ENCODE results near the gene KIAA0825.
"Not testable (repeated sequence)": the region's sequence is repeated elsewhere in the genome, so short reads cannot be mapped to it uniquely, and the experiment has no call there.

Gene KIAA0825

GRCh38 chr5:94157704-94158539 is 460.5 kb downstream of the KIAA0825 start:
- no peak for DNase-seq

- DNase-seq, result no peak
Measured at GRCh38 chr5:94154672-94155071, 463.7 kb downstream of the KIAA0825 start.

GRCh38 chr5:94153736-94154450 is 464.5 kb downstream of the KIAA0825 start:
- DNase-seq, result no peak

GRCh38 chr5:94143621-94144020 is 474.8 kb downstream of the KIAA0825 start:
- not testable (repeated sequence) for DNase-seq

GRCh38 chr5:94140300-94140699 is 478.1 kb downstream of the KIAA0825 start:
- no peak for DNase-seq

- no peak for DNase-seq
Measured at GRCh38 chr5:94130077-94130476, 488.3 kb downstream of the KIAA0825 start.

- no peak for DNase-seq
Measured at GRCh38 chr5:94125107-94125506, 493.3 kb downstream of the KIAA0825 start.

- not testable (repeated sequence) for DNase-seq
Measured at GRCh38 chr5:94116317-94116716, 502.1 kb downstream of the KIAA0825 start.

GRCh38 chr5:94113087-94113486 is 505.3 kb downstream of the KIAA0825 start:
- no peak for DNase-seq

GRCh38 chr5:94111209-94112004 is 507.0 kb downstream of the KIAA0825 start:
- peak; percentile 82 to 92 (median 86) for DNase-seq

GRCh38 chr5:94103514-94104245 is 514.7 kb downstream of the KIAA0825 start:
- no peak for DNase-seq
